ENCODE measurements around the gene MYL7.

The MYL7 gene

DNA sequence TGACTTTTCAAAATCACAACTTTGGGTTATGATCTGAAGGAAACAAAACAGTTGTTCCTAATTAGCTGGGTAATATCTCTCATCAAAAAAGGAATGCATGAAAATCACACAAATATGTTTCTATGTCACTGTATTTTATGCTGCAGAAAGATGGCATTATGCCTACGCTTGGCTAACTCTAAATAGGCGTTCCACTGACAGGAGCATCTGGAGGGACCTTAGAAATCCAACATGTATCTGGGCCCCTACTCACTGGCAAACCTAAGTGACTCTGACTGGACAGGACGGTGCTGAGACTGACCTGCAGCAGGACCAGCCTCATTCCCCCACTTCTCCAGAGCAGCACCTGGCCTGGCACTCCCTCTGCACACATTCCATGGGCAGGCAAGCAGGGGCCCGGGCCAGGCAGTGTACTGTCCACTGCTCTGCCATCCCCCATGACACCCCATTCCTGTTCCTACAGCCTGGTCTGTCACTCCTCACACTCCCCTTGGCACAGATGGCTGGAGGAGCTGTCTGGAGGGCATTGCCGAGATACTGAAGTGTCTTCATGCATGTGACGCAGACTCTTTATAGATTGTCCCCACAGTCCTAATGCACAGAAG is 2.6 kb upstream of the MYL7 start:
- no peak for DNase-seq (ENCODE audit: low read depth, low spot score)
- H3K4me3 ChIP-seq (ENCODE audit: insufficient read length, low read depth), result no peak overlapping the region
- no peaks in the 10 kb centered on the region for H3K9me3 ChIP-seq (ENCODE audit: insufficient read depth, low read length)
- peaks cover 24% of the 10 kb centered on the region for H3K27me3 ChIP-seq (ENCODE audit: insufficient read depth, insufficient read length)
- no peak for TF ChIP-seq ZNF274 (IDR thresholded peaks at IDR 0.05; ENCODE audit: low read depth, low read length)
- no peak for TF ChIP-seq SUZ12 (IDR thresholded peaks at IDR 0.05; ENCODE audit: extremely low read depth, insufficient read depth, insufficient read length)
- no peak for TF ChIP-seq YY1 (IDR thresholded peaks at IDR 0.05; ENCODE audit: insufficient read depth, insufficient read length)
- H3K4me1 ChIP-seq (ENCODE audit: insufficient read depth, insufficient read length), result peaks cover 25% of the 10 kb centered on the region
- no peak overlapping the region for H3K9ac ChIP-seq (ENCODE audit: insufficient read length, low read depth)
- peaks cover 5% of the 10 kb centered on the region for H3K36me3 ChIP-seq (ENCODE audit: insufficient read depth, insufficient read length, low read length)

DNA sequence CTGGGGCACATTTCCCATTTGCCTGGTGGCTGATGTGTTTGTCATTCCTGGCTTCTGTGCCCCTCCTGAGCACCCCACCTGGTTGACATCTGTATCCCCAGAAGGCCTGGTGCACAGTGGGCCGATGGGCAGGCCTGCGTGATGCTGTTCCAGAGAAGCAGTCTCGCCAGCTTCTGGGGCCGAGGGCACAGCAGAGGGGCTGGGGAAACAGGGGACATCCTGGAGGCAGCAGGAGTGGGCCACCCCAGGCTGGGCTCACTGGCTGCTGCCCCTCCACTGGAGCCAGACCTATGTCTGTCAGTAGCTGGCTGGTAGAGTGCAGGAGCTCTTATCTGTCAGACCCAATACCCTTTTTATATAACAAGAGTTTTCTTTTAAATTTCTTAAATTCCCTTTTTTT is 896 bp upstream of the MYL7 start:
- Histone ChIP-seq H3K36me3 (ENCODE audit: insufficient read depth, insufficient read length, low read length) (peaks cover 5% of the 10 kb centered on the region), H3K27me3 (ENCODE audit: insufficient read depth, insufficient read length) (peaks cover 24% of the 10 kb centered on the region), H3K9me3 (ENCODE audit: insufficient read depth, low read length) (no peaks in the 10 kb centered on the region), H3K9ac (ENCODE audit: insufficient read length, low read depth) (no peak overlapping the region), H3K4me3 (ENCODE audit: insufficient read length, low read depth) (no peak overlapping the region), H3K4me1 (ENCODE audit: insufficient read depth, insufficient read length) (peaks cover 19% of the 10 kb centered on the region)
- TF ChIP-seq ZNF274 (IDR thresholded peaks at IDR 0.05; ENCODE audit: low read depth, low read length), result no peak
- TF ChIP-seq YY1 (IDR thresholded peaks at IDR 0.05; ENCODE audit: insufficient read depth, insufficient read length), result no peak
- no peak for TF ChIP-seq SUZ12 (IDR thresholded peaks at IDR 0.05; ENCODE audit: extremely low read depth, insufficient read depth, insufficient read length)
- DNase-seq (ENCODE audit: low read depth, low spot score), result no peak

DNA sequence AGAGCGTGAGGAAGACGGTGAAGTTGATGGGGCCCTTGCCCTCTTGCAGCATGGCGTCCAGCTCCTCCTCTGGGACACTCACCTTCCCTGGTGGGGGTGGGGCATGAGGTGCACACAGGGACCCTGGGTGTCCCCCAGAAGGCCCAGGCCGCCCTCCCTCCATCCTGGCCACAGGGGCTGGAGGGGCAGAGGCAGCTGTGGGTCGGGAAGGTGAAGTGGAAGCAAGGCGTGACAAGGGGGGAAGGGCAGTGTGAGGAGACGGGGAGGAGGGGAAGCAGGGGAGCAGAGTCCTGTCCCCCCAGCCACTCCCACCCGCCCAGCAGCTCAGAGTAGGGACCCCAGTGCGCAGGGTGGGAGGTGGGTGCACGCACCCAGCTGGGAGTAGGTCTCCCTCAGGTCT is 791 bp downstream of the MYL7 start:
- no peak for TF ChIP-seq ZNF274 (IDR thresholded peaks at IDR 0.05; ENCODE audit: low read depth, low read length)
- no peak for TF ChIP-seq SUZ12 (IDR thresholded peaks at IDR 0.05; ENCODE audit: extremely low read depth, insufficient read depth, insufficient read length)
- TF ChIP-seq YY1 (IDR thresholded peaks at IDR 0.05; ENCODE audit: insufficient read depth, insufficient read length), result no peak
- H3K36me3 ChIP-seq (ENCODE audit: insufficient read depth, insufficient read length, low read length), result peaks cover 5% of the 10 kb centered on the region
- no peak overlapping the region for H3K4me3 ChIP-seq (ENCODE audit: insufficient read length, low read depth)
- peaks cover 18% of the 10 kb centered on the region for H3K27me3 ChIP-seq (ENCODE audit: insufficient read depth, insufficient read length)
- H3K4me1 ChIP-seq (ENCODE audit: insufficient read depth, insufficient read length), result peaks cover 10% of the 10 kb centered on the region
- H3K9me3 ChIP-seq (ENCODE audit: insufficient read depth, low read length), result no peaks in the 10 kb centered on the region
- no peak overlapping the region for H3K9ac ChIP-seq (ENCODE audit: insufficient read length, low read depth)
- no peak for DNase-seq (ENCODE audit: low read depth, low spot score)

DNA sequence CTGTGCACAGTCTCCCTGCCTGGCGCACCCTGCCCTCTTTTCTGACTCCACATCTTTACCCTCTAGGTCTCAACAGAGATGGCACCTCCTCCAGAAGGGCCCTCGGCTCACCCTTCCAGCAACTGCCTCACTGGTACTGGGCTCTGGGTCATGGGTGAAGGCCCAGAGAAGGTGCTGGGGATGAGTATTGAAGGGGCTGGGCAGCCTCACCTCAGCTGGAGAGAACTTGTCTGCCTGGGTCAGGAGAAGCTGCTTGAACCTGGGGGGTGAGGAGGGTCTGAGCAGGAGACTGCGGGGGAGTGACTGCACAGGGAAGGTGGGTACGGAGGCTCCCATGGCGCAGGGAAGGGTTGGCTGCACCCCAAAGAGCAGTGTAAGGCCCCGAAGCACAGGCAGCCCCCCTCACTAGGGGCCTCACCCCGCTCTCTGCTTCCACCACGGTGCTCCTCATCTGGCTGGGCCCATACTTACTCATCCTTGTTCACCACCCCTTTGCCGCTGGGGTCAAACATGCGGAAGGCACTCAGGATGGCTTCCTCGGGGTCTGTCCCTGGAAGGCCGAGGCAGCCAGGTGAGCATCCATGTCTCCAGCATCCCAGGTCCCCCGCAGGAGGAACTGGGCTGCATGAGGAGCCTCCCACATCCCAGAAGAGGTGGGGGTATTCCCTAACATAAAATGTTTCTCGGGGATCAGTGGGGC is 1.7 kb downstream of the MYL7 start:
- no peak for TF ChIP-seq SUZ12 (IDR thresholded peaks at IDR 0.05; ENCODE audit: extremely low read depth, insufficient read depth, insufficient read length)
- TF ChIP-seq YY1 (IDR thresholded peaks at IDR 0.05; ENCODE audit: insufficient read depth, insufficient read length), result no peak
- no peak for TF ChIP-seq ZNF274 (IDR thresholded peaks at IDR 0.05; ENCODE audit: low read depth, low read length)
- DNase-seq (ENCODE audit: low read depth, low spot score), result no peak
- H3K9ac ChIP-seq (ENCODE audit: insufficient read length, low read depth), result no peak overlapping the region
- H3K9me3 ChIP-seq (ENCODE audit: insufficient read depth, low read length), result no peaks in the 10 kb centered on the region
- peaks cover 10% of the 10 kb centered on the region for H3K27me3 ChIP-seq (ENCODE audit: insufficient read depth, insufficient read length)
- peaks cover 5% of the 10 kb centered on the region for H3K36me3 ChIP-seq (ENCODE audit: insufficient read depth, insufficient read length, low read length)
- no peak overlapping the region for H3K4me3 ChIP-seq (ENCODE audit: insufficient read length, low read depth)
- H3K4me1 ChIP-seq (ENCODE audit: insufficient read depth, insufficient read length), result peaks cover 5% of the 10 kb centered on the region

DNA sequence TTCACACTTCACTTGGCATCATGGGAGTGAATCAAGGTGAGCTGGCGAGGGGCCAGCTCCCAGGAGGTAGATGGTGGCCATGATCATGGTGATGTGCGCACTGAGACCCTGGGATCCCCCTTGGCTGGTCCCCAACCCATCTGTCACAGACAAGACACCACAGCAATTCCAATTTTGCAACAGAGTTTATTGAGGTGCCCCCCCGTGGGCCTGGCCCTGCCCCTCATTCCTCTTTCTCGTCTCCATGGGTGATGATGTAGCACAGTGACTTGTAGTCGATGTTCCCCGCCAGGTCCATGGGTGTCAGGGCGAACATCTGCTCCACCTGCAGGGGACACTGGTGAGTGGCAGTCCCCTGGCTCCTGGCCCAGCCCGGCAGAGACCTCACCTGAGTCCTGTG is 2.4 kb downstream of the MYL7 start:
- TF ChIP-seq ZNF274 (IDR thresholded peaks at IDR 0.05; ENCODE audit: low read depth, low read length), result no peak
- no peak for TF ChIP-seq SUZ12 (IDR thresholded peaks at IDR 0.05; ENCODE audit: extremely low read depth, insufficient read depth, insufficient read length)
- no peak for TF ChIP-seq YY1 (IDR thresholded peaks at IDR 0.05; ENCODE audit: insufficient read depth, insufficient read length)
- no peak overlapping the region for H3K4me3 ChIP-seq (ENCODE audit: insufficient read length, low read depth)
- peaks cover 2% of the 10 kb centered on the region for H3K27me3 ChIP-seq (ENCODE audit: insufficient read depth, insufficient read length)
- H3K9me3 ChIP-seq (ENCODE audit: insufficient read depth, low read length), result no peaks in the 10 kb centered on the region
- DNase-seq (ENCODE audit: low read depth, low spot score), result no peak
- H3K4me1 ChIP-seq (ENCODE audit: insufficient read depth, insufficient read length), result peaks cover 5% of the 10 kb centered on the region
- H3K36me3 ChIP-seq (ENCODE audit: insufficient read depth, insufficient read length, low read length), result peaks cover 5% of the 10 kb centered on the region
- no peak overlapping the region for H3K9ac ChIP-seq (ENCODE audit: insufficient read length, low read depth)

DNA sequence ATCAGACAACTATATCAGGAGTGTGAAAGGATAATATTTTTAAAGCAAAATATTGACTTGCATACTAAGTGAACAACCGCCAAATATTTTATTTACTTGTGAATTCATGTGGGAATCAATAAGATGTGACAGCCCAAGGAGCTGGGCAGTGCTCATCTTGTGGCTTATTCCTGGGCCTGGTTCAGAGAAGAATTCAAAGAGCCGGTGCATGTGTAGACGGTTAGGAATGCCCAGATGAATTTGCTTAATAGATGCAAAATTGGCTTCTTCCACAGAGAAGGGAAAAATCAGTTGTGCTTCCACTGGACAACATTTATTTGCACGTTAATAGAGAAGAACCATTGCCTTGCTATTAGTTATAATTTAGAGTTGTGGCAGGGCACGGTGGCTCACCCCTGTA is 4.4 kb downstream of the MYL7 start:
- TF ChIP-seq SUZ12 (IDR thresholded peaks at IDR 0.05; ENCODE audit: extremely low read depth, insufficient read depth, insufficient read length), result no peak
- Histone ChIP-seq H3K27me3 (ENCODE audit: insufficient read depth, insufficient read length) (no peaks in the 10 kb centered on the region), H3K9me3 (ENCODE audit: insufficient read depth, low read length) (no peaks in the 10 kb centered on the region), H3K4me1 (ENCODE audit: insufficient read depth, insufficient read length) (peaks cover 10% of the 10 kb centered on the region), H3K36me3 (ENCODE audit: insufficient read depth, insufficient read length, low read length) (peaks cover 5% of the 10 kb centered on the region), H3K9ac (ENCODE audit: insufficient read length, low read depth) (no peak overlapping the region), H3K4me3 (ENCODE audit: insufficient read length, low read depth) (no peak overlapping the region)
- DNase-seq (ENCODE audit: low read depth, low spot score), result no peak

DNA sequence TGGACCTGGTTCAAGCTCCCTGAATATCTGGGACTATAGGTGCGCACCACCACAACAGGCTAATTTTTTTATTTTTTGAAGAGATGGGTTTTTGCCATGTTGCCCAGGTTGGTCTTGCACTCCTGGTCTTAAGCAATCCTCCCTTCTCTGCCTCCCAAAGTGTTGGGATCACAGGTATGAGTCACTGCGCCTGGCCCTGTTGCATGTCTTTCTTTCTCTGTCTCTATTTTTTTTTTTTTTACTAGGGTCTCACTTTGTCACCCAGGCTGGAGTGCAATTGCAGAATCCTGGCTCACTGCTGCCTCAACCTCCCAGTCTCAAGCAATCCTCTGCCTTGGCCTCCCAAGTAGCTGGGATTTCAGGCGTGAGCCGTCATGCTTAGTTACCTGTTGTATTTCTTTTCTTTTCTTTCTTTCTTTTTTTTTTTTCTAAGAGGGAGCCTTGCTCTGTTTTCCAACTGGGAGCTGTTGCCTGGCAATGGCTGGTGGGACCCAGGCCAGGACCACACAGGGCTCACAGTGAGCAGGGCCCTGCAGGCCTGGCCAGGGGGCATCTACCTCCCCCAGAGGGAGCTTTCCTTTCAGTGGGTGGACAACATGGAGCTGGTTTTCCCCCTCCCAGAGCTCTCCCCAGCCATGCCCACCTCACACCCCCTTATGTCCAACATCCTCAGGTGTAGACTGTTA is 6.0 kb downstream of the MYL7 start:
- no peaks in the 10 kb centered on the region for H3K27me3 ChIP-seq (ENCODE audit: insufficient read depth, insufficient read length)
- no peaks in the 10 kb centered on the region for H3K9me3 ChIP-seq (ENCODE audit: insufficient read depth, low read length)
- no peak overlapping the region for H3K9ac ChIP-seq (ENCODE audit: insufficient read length, low read depth)
- peaks cover 5% of the 10 kb centered on the region for H3K36me3 ChIP-seq (ENCODE audit: insufficient read depth, insufficient read length, low read length)
- no peak for TF ChIP-seq ZNF274 (IDR thresholded peaks at IDR 0.05; ENCODE audit: low read depth, low read length)
- no peak for TF ChIP-seq YY1 (IDR thresholded peaks at IDR 0.05; ENCODE audit: insufficient read depth, insufficient read length)
- no peak for TF ChIP-seq SUZ12 (IDR thresholded peaks at IDR 0.05; ENCODE audit: extremely low read depth, insufficient read depth, insufficient read length)
- H3K4me1 ChIP-seq (ENCODE audit: insufficient read depth, insufficient read length), result peaks cover 17% of the 10 kb centered on the region
- no peak for DNase-seq (ENCODE audit: low read depth, low spot score)
- H3K4me3 ChIP-seq (ENCODE audit: insufficient read length, low read depth), result no peak overlapping the region
